SK-N-SH (cell line): Measurements from ENCODE around the gene MYO1B. TPM values are rescaled to one million over a fixed set of nuclear protein-coding genes. Genes with fewer than 3 reads are reported as not detected.

Source experiments
- CTCF ChIA-PET: fragments of 300-600, 350-600 bp; formaldehyde crosslinking; extraction: SDS; loops from one replicate; lab custom pipeline; 2021; lab: Yijun Ruan, JAX
- POLR2A ChIA-PET: fragments of 350-600 bp; sonication (Branson Sonifier 250); formaldehyde crosslinking; extraction: SDS; loops from one replicate; lab custom pipeline; 2020; ENCODE audit warnings: antibody characterized with exemption, inconsistent platforms; lab: Yijun Ruan, JAX
- DNase-seq: peaks from one replicate; pipeline ENCODE4 v3.0.0; 2012
- H2AFZ ChIP-seq: fragments of 200-600 bp; sonication (generic); 2 replicates; pipeline ENCODE4 v1.8.1; 2016; ENCODE audit warnings: antibody characterized with exemption, mild to moderate bottlenecking, low read depth
- H3F3A ChIP-seq: fragments of 200-600 bp; sonication (generic); replicated peaks from 2 replicates; pipeline ENCODE3; 2016; ENCODE audit warnings: antibody characterized with exemption, mild to moderate bottlenecking; ENCODE audit not compliant: insufficient read depth
- H3K27ac ChIP-seq, 2 experiments: fragments of 200-500 bp in 1 of 2; fragments of 200-600 bp in 1 of 2; sonication (Bioruptor generic) in 1 of 2; sonication (generic), shearing (Covaris generic) in 1 of 2; 2 replicates each; pipeline versions ENCODE4 v1.5.1 to v1.6.1; 2014 to 2016; ENCODE audit warnings: low read depth in 2 of 2, inconsistent platforms in 1 of 2, low read length in 1 of 2, mild to moderate bottlenecking in 1 of 2, mixed read lengths in 1 of 2
- H3K27me3 ChIP-seq: fragments of 200-600 bp; sonication (generic), shearing (Covaris generic); 2 replicates; pipeline ENCODE4 v1.6.1; 2016; ENCODE audit warnings: mixed run types; ENCODE audit not compliant: insufficient read depth
- H3K36me3 ChIP-seq, 2 experiments: fragments of 200-500 bp in 1 of 2; fragments of 200-600 bp in 1 of 2; sonication (Bioruptor generic) in 1 of 2; sonication (generic) in 1 of 2; replicated peaks in 1 of 2; 2 replicates each; pipeline versions ENCODE3 to v1.5.1; 2014 to 2016; ENCODE audit warnings: low read length in 1 of 2, mild to moderate bottlenecking in 1 of 2; ENCODE audit not compliant: insufficient read depth in 2 of 2, control insufficient read depth in 1 of 2
- H3K4me1 ChIP-seq, 2 experiments: fragments of 200-500 bp in 1 of 2; fragments of 200-600 bp in 1 of 2; sonication (Bioruptor generic) in 1 of 2; sonication (generic), shearing (Covaris generic) in 1 of 2; 2 replicates each; pipeline versions ENCODE4 v1.5.1 to v1.6.1; 2014 to 2016; ENCODE audit warnings: low read depth in 1 of 2, low read length in 1 of 2, mixed run types in 1 of 2; ENCODE audit not compliant: insufficient read depth in 2 of 2, control insufficient read depth in 1 of 2
- H3K4me2 ChIP-seq: fragments of 200-600 bp; sonication (generic), shearing (Covaris generic); 2 replicates; pipeline ENCODE4 v1.6.1; 2017; ENCODE audit warnings: mixed run types
- H3K4me3 ChIP-seq, 2 experiments: fragments of 200-500 bp in 1 of 2; fragments of 200-600 bp in 1 of 2; sonication (Bioruptor generic) in 1 of 2; sonication (generic), shearing (Covaris generic) in 1 of 2; 2 replicates each; pipeline versions ENCODE4 v1.5.1 to v1.8.1; 2014 to 2016; ENCODE audit warnings: low read depth in 2 of 2, inconsistent platforms in 1 of 2, low read length in 1 of 2, mild to moderate bottlenecking in 1 of 2, mixed read lengths in 1 of 2, moderate library complexity in 1 of 2
- H3K79me2 ChIP-seq: fragments of 200-600 bp; sonication (generic); 2 replicates; pipeline ENCODE4 v1.8.1; 2017; ENCODE audit warnings: mild to moderate bottlenecking; ENCODE audit not compliant: insufficient read depth
- H3K9ac ChIP-seq: fragments of 200-600 bp; sonication (generic); 2 replicates; pipeline ENCODE4 v1.6.1; 2017; ENCODE audit warnings: mixed run types
- H3K9me2 ChIP-seq: fragments of 200-600 bp; sonication (generic); 2 replicates; pipeline ENCODE4 v1.6.1; 2017; ENCODE audit warnings: mixed run types
- H3K9me3 ChIP-seq: fragments of 200-600 bp; sonication (generic); 2 replicates; pipeline ENCODE4 v1.6.1; 2017; ENCODE audit warnings: mixed run types, mild to moderate bottlenecking, moderate library complexity
- H4K20me1 ChIP-seq: fragments of 200-600 bp; sonication (generic); 2 replicates; pipeline ENCODE4 v1.6.1; 2017; ENCODE audit warnings: mild to moderate bottlenecking, mixed run types; ENCODE audit not compliant: insufficient read depth
- CHD2 ChIP-seq: fragments of 150-350 bp; IDR thresholded peaks from 2 replicates; pipeline ENCODE4 v1.6.1; 2018; ENCODE audit warnings: low read length; ENCODE audit not compliant: partially characterized antibody
- ELF1 ChIP-seq: IDR thresholded peaks from 2 replicates; pipeline ENCODE4 v1.4.0; 2012
- EP300 ChIP-seq, 2 experiments: IDR thresholded peaks; 2 replicates each; pipeline versions ENCODE4 v1.4.0 to v1.6.1; 2012; ENCODE audit warnings: borderline replicate concordance in 1 of 2, low read depth in 1 of 2, low read length in 1 of 2
- FOSL2 ChIP-seq: IDR thresholded peaks from 2 replicates; pipeline ENCODE4 v1.4.0; 2012; ENCODE audit warnings: low read depth, mild to moderate bottlenecking, moderate library complexity, borderline replicate concordance
- FOXM1 ChIP-seq: IDR thresholded peaks from 2 replicates; pipeline ENCODE4 v1.4.0; 2012; ENCODE audit warnings: low read depth, mild to moderate bottlenecking
- JUND ChIP-seq: IDR thresholded peaks from 2 replicates; pipeline ENCODE4 v1.4.0; 2012
- MEF2A ChIP-seq: IDR thresholded peaks from 2 replicates; pipeline ENCODE4 v1.4.0; 2012; ENCODE audit warnings: low read depth, borderline replicate concordance
- NRF1 ChIP-seq: IDR thresholded peaks from 2 replicates; pipeline ENCODE4 v1.6.1; 2012; ENCODE audit warnings: low read depth, mild to moderate bottlenecking, low read length
- RAD21 ChIP-seq: IDR thresholded peaks from 2 replicates; pipeline ENCODE4 v1.6.1; 2012; ENCODE audit warnings: mild to moderate bottlenecking, low read length
- RFX5 ChIP-seq: IDR thresholded peaks from 2 replicates; pipeline ENCODE4 v1.6.1; 2012; ENCODE audit warnings: mild to moderate bottlenecking, improper control_type of control experiment, low read length
- RXRA ChIP-seq: IDR thresholded peaks from 2 replicates; pipeline ENCODE4 v1.4.0; 2012; ENCODE audit warnings: low read depth, mild to moderate bottlenecking, borderline replicate concordance
- SIN3A ChIP-seq: IDR thresholded peaks from 2 replicates; pipeline ENCODE4 v1.6.1; 2012; ENCODE audit warnings: low read depth, mild to moderate bottlenecking, low read length, moderate library complexity, borderline replicate concordance
- TCF12 ChIP-seq: IDR thresholded peaks from 2 replicates; pipeline ENCODE4 v1.4.0; 2012
- TEAD4 ChIP-seq: IDR thresholded peaks from 2 replicates; pipeline ENCODE4 v1.4.0; 2012; ENCODE audit warnings: mild to moderate bottlenecking, borderline replicate concordance; ENCODE audit not compliant: insufficient read depth
- YY1 ChIP-seq: IDR thresholded peaks from 2 replicates; pipeline ENCODE4 v1.4.0; 2012; ENCODE audit warnings: low read depth, mild to moderate bottlenecking
- WGBS: methylation state at CpG from one replicate; pipeline ENCODE4 v1.1.6; 2017; ENCODE audit warnings: low lambda C conversion rate; 5-methylcytosine and 5-hydroxymethylcytosine counted together
- polyA plus RNA-seq, 3 experiments: library from polyadenylated mRNA; depleted of rRNA; stranded (reverse); fragments of >200 nt; gene quantifications; 2 replicates each; pipeline ENCODE4 v1.2.3, GENCODE V29; 2012
- TF ChIP-seq, protein P1 (sequence below): IDR thresholded peaks from 2 replicates; pipeline ENCODE4 v1.4.0; 2012; ENCODE audit warnings: low read depth, borderline replicate concordance
- TF ChIP-seq, protein P2 (sequence below): IDR thresholded peaks from 2 replicates; pipeline ENCODE4 v1.4.0; 2012; ENCODE audit warnings: low read depth, borderline replicate concordance
- TF ChIP-seq, protein P3 (sequence below): IDR thresholded peaks from 2 replicates; pipeline ENCODE4 v1.4.0; 2012; ENCODE audit warnings: low read depth
- TF ChIP-seq, protein P4 (sequence below): fragments of 150-350 bp; IDR thresholded peaks from 2 replicates; pipeline ENCODE4 v1.6.1; 2017; ENCODE audit warnings: antibody characterized with exemption, low read length, low read depth, borderline replicate concordance
- TF ChIP-seq, protein P5 (sequence below): fragments of 200-600 bp; sonication (generic); IDR thresholded peaks from 2 replicates; pipeline ENCODE4 v1.6.1; 2017; ENCODE audit warnings: antibody characterized with exemption, mild to moderate bottlenecking, moderate library complexity
- TF ChIP-seq, protein P6 (sequence below): IDR thresholded peaks from 2 replicates; pipeline ENCODE4; 2012

The MYO1B gene
- polyA plus RNA-seq, 1 of the 3 experiments (the other 2 are of a cell fraction), result 20.2 TPM

DNA sequence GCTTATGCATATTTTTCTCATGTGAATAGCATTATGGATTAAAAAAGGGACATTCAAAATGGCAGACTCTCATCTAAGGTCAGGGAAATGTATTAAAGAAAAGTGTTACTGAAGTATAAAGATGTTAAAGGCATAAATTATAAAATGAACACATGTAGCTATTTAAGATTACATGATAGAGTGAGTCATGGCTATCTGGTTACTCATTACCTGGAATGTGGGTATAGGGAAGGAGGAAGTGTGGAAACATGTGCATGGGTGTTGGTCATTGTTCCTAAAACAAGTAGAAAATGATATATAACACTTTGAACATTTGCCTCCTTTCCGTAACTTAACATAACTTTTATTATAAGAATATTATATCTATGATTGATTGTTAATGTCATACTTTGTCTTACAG lies 66.4 kb downstream of the MYO1B start:
- Histone ChIP-seq H3K27ac (peak overlapping the region in 1 of 2 experiments; percentile 64; a peak in 2 of 4 replicates), H3K27me3 (no peaks in the 10 kb centered on the region), H3K9me3 (no peaks in the 10 kb centered on the region), H3K4me2 (no peak overlapping the region), H3K4me3 (no peak overlapping the region), H3K79me2 (peaks cover 37% of the 10 kb centered on the region), H3F3A (no peaks in the 10 kb centered on the region), H4K20me1 (no peaks in the 10 kb centered on the region), H2AFZ (no peak overlapping the region), H3K9ac (no peak overlapping the region), H3K36me3 (no peaks in the 10 kb centered on the region), H3K9me2 (no peaks in the 10 kb centered on the region), H3K4me1 (peaks cover 0 to 1% of the 10 kb centered on the region in 2 experiments; a peak in 3 of 4 replicates)
- ChIA-PET CTCF (interaction anchor here (1.2 kb wide), 1 partner anchor 8 kb away, joined by 3 read pairs; no protein-coding TSS in a partner anchor), POLR2A (no interaction called here)
- TF ChIP-seq SIN3A, result no peak
- 0 out of 4 replicates have a peak, but pooled peaks of 1 of the 2 experiments have one; percentile 24 for TF ChIP-seq EP300 (IDR thresholded peaks at IDR 0.05; ENCODE audit: borderline replicate concordance in 1 of 2, low read depth in 1 of 2, low read length in 1 of 2)
- TF ChIP-seq RAD21, result no peak
- TF ChIP-seq, protein P1, sequence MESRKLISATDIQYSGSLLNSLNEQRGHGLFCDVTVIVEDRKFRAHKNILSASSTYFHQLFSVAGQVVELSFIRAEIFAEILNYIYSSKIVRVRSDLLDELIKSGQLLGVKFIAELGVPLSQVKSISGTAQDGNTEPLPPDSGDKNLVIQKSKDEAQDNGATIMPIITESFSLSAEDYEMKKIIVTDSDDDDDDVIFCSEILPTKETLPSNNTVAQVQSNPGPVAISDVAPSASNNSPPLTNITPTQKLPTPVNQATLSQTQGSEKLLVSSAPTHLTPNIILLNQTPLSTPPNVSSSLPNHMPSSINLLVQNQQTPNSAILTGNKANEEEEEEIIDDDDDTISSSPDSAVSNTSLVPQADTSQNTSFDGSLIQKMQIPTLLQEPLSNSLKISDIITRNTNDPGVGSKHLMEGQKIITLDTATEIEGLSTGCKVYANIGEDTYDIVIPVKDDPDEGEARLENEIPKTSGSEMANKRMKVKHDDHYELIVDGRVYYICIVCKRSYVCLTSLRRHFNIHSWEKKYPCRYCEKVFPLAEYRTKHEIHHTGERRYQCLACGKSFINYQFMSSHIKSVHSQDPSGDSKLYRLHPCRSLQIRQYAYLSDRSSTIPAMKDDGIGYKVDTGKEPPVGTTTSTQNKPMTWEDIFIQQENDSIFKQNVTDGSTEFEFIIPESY, result no peak
- TF ChIP-seq JUND, result peak; percentile 58
- peak; percentile 63 for TF ChIP-seq TCF12
- no peak for TF ChIP-seq ELF1
- TF ChIP-seq FOSL2, result peak; percentile 47; the same call in 1 of the 2 replicates
- TF ChIP-seq NRF1, result no peak
- TF ChIP-seq YY1, result no peak
- TF ChIP-seq MEF2A, result no peak
- TF ChIP-seq, protein P2, sequence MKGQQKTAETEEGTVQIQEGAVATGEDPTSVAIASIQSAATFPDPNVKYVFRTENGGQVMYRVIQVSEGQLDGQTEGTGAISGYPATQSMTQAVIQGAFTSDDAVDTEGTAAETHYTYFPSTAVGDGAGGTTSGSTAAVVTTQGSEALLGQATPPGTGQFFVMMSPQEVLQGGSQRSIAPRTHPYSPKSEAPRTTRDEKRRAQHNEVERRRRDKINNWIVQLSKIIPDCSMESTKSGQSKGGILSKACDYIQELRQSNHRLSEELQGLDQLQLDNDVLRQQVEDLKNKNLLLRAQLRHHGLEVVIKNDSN, result no peak
- TF ChIP-seq, protein P3, sequence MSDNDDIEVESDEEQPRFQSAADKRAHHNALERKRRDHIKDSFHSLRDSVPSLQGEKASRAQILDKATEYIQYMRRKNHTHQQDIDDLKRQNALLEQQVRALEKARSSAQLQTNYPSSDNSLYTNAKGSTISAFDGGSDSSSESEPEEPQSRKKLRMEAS, result 0 out of 2 replicates have a peak, but pooled peaks have one; percentile 25
- DNase-seq, result no peak
- 63% methylated on average over 1 of the region's 1 CpG for WGBS

DNA sequence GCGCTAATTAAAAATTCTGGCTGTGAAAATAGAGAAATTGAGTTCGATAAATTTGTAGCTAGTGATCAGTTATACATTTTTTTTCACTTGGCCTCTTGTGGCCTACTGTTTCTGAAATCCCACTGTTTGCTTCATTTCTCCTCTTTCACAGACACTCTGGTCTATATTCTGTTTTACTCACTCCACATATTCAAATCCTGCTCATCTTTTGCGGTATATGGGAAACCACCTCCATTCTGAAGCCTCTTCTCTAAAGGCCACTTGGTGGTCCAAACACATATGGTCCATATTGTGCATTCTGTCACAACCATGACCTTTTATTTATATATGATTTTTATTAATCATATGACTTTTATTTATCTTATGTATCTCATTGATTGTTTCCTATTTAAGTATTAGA lies 67.0 kb downstream of the MYO1B start:
- no peak for DNase-seq
- no peak overlapping the region for H3K4me2 ChIP-seq
- no peak overlapping the region for H3K9ac ChIP-seq
- 87% methylated on average over 3 of the region's 3 CpGs for WGBS
- ChIA-PET CTCF (interaction anchor here (1.2 kb wide), 1 partner anchor 9 kb away, joined by 3 read pairs; no protein-coding TSS in a partner anchor), POLR2A (no interaction called here)
- no peaks in the 10 kb centered on the region for H4K20me1 ChIP-seq
- H2AFZ ChIP-seq, result no peak overlapping the region
- H3K4me3 ChIP-seq, result no peak overlapping the region
- no peaks in the 10 kb centered on the region for H3K9me2 ChIP-seq
- H3K27me3 ChIP-seq, result no peaks in the 10 kb centered on the region
- H3K79me2 ChIP-seq, result peaks cover 42% of the 10 kb centered on the region
- H3F3A ChIP-seq, result no peaks in the 10 kb centered on the region
- H3K9me3 ChIP-seq, result no peaks in the 10 kb centered on the region
- H3K36me3 ChIP-seq, result no peaks in the 10 kb centered on the region
- peak overlapping the region in 1 of 2 experiments; percentile 64; a peak in 1 of 4 replicates for H3K27ac ChIP-seq
- peaks cover 0 to 6% of the 10 kb centered on the region in 2 experiments; a peak in 3 of 4 replicates for H3K4me1 ChIP-seq
- TF ChIP-seq, protein P4, sequence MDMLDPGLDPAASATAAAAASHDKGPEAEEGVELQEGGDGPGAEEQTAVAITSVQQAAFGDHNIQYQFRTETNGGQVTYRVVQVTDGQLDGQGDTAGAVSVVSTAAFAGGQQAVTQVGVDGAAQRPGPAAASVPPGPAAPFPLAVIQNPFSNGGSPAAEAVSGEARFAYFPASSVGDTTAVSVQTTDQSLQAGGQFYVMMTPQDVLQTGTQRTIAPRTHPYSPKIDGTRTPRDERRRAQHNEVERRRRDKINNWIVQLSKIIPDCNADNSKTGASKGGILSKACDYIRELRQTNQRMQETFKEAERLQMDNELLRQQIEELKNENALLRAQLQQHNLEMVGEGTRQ, result no peak
- TF ChIP-seq CHD2, result no peak
- TF ChIP-seq RFX5, result no peak
- TF ChIP-seq EP300 (IDR thresholded peaks at IDR 0.05; ENCODE audit: borderline replicate concordance in 1 of 2, low read depth in 1 of 2, low read length in 1 of 2), result no peak
- TF ChIP-seq FOXM1, result no peak
- no peak for TF ChIP-seq TEAD4
- no peak for TF ChIP-seq RXRA
- TF ChIP-seq, protein P2, result no peak
- TF ChIP-seq, protein P5, sequence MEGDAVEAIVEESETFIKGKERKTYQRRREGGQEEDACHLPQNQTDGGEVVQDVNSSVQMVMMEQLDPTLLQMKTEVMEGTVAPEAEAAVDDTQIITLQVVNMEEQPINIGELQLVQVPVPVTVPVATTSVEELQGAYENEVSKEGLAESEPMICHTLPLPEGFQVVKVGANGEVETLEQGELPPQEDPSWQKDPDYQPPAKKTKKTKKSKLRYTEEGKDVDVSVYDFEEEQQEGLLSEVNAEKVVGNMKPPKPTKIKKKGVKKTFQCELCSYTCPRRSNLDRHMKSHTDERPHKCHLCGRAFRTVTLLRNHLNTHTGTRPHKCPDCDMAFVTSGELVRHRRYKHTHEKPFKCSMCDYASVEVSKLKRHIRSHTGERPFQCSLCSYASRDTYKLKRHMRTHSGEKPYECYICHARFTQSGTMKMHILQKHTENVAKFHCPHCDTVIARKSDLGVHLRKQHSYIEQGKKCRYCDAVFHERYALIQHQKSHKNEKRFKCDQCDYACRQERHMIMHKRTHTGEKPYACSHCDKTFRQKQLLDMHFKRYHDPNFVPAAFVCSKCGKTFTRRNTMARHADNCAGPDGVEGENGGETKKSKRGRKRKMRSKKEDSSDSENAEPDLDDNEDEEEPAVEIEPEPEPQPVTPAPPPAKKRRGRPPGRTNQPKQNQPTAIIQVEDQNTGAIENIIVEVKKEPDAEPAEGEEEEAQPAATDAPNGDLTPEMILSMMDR, result no peak
- TF ChIP-seq, protein P6, sequence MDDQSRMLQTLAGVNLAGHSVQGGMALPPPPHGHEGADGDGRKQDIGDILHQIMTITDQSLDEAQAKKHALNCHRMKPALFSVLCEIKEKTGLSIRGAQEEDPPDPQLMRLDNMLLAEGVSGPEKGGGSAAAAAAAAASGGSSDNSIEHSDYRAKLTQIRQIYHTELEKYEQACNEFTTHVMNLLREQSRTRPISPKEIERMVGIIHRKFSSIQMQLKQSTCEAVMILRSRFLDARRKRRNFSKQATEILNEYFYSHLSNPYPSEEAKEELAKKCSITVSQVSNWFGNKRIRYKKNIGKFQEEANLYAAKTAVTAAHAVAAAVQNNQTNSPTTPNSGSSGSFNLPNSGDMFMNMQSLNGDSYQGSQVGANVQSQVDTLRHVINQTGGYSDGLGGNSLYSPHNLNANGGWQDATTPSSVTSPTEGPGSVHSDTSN, result no peak
- no peak for TF ChIP-seq NRF1
- no peak for TF ChIP-seq RAD21
